Natural killer cell (primary cell): ENCODE results near the gene PVRIG. TPM values are rescaled to one million over a fixed set of nuclear protein-coding genes. Genes with fewer than 3 reads are reported as not detected.
"Not testable (repeated sequence)": the region's sequence is repeated elsewhere in the genome, so short reads cannot be mapped to it uniquely, and the experiment has no call there.

Experiments used
- ATAC-seq, 3 donors: fragments of 150-1000 bp in 2 of 3; fragments of 200-7000 bp in 1 of 3; cut with Tn5 transposase; 1 replicate in 1 of 3; 2 replicates in 2 of 3; pipeline ENCODE4 v1.10.0; 2021; ENCODE audit warnings: mild to moderate bottlenecking in 2 of 3, moderate library complexity in 2 of 3
- DNase-seq, 2 donors: peaks; one replicate each; pipeline versions ENCODE4 v3.0.0 to v3.0.0-alpha.2; 2013 to 2021; ENCODE audit warnings: mixed read lengths in 1 of 2
- H3K27ac ChIP-seq: one replicate; pipeline ENCODE4 v1.5.1; 2013; ENCODE audit warnings: mild to moderate bottlenecking, low read length
- H3K27me3 ChIP-seq: one replicate; pipeline ENCODE4 v1.6.1; 2013; ENCODE audit warnings: low read length; ENCODE audit not compliant: control insufficient read depth, insufficient read depth
- H3K36me3 ChIP-seq: one replicate; pipeline ENCODE4 v1.6.1; 2013; ENCODE audit warnings: low read length; ENCODE audit not compliant: control insufficient read depth, insufficient read depth
- H3K4me1 ChIP-seq: one replicate; pipeline ENCODE4 v1.6.1; 2013; ENCODE audit warnings: low read length; ENCODE audit not compliant: control insufficient read depth, insufficient read depth
- H3K4me3 ChIP-seq: one replicate; pipeline ENCODE4 v1.5.1; 2013; ENCODE audit warnings: low read length
- H3K9me3 ChIP-seq: one replicate; pipeline ENCODE4 v1.6.1; 2013; ENCODE audit warnings: low read length; ENCODE audit not compliant: control insufficient read depth, insufficient read depth
- H3K27ac Mint-ChIP-seq, 2 donors: one replicate each; pipeline ENCODE4 v1.8.0; 2022; ENCODE audit warnings: mild to moderate bottlenecking in 2 of 2, mixed read lengths in 2 of 2, moderate library complexity in 1 of 2
- H3K27me3 Mint-ChIP-seq, 2 donors: one replicate each; pipeline ENCODE4 v1.8.0; 2022; ENCODE audit warnings: low read depth in 2 of 2, mixed read lengths in 2 of 2
- H3K36me3 Mint-ChIP-seq: one replicate; pipeline ENCODE4 v1.8.0; 2022; ENCODE audit warnings: mixed read lengths
- H3K4me1 Mint-ChIP-seq, 2 donors: one replicate each; pipeline ENCODE4 v1.8.0; 2022; ENCODE audit warnings: mixed read lengths in 2 of 2
- H3K4me3 Mint-ChIP-seq: one replicate; pipeline ENCODE4 v1.8.0; 2022; ENCODE audit warnings: mild to moderate bottlenecking, moderate library complexity, mixed read lengths
- H3K9me3 Mint-ChIP-seq, 2 donors: one replicate each; pipeline ENCODE4 v1.8.0; 2022; ENCODE audit warnings: mixed read lengths in 2 of 2
- WGBS: methylation state at CpG from one replicate; pipeline ENCODE4 v1.1.7; 2013; ENCODE audit warnings: missing lambda C conversion rate; ENCODE audit not compliant: insufficient coverage; 5-methylcytosine and 5-hydroxymethylcytosine counted together
- intact Hi-C: fragments of 100-400 bp; cut with micrococcal nuclease; formaldehyde crosslinking; loops from one replicate; pipeline ENCODE4 v1.14.2; 2022
- total RNA-seq, 4 donors: library from RNA; stranded (reverse); fragments of 120-200 nt in 1 of 4; gene quantifications; one replicate each; pipeline versions ENCODE4 v1.2.3 to v1.2.4, GENCODE V29; 2013 to 2022

Gene PVRIG
- total RNA-seq, 3 donors from 2014 or later (not counting 1 experiment from before 2014, with no cell fraction given), result 45.6 to 84.1 (median 52.9) TPM

GRCh38 chr7:100270046-100270918, 50.5 kb downstream of the PVRIG start:
- not testable (repeated sequence) for DNase-seq, H3K27ac ChIP-seq, ATAC-seq, H3K36me3 Mint-ChIP-seq, H3K27me3 ChIP-seq, H3K27me3 Mint-ChIP-seq, H3K9me3 Mint-ChIP-seq, H3K9me3 ChIP-seq, H3K4me3 ChIP-seq, H3K36me3 ChIP-seq
- H3K4me1 ChIP-seq, result peaks cover 16% of the 10 kb centered on the region
- Mint-ChIP-seq H3K27ac (peak overlapping the region; percentile 76 to 77), H3K4me3 (peak overlapping the region; percentile 86), H3K4me1 (peaks cover 7 to 26% of the 10 kb centered on the region in 2 donors)
- intact Hi-C loops, result loop anchor here (5.0 kb wide), 1 partner anchor 137 kb away; no protein-coding TSS in a partner anchor
- WGBS, result 64% methylated on average over 15 of the region's 23 CpGs

Other genes with a start within 250 kb of the PVRIG start
- not detected for gene AZGP1, start 243.9 kb upstream of the PVRIG start, total RNA-seq
- 10 to 100 TPM; 57.6 to 62.5 (median 60.8) TPM for gene ZKSCAN1, start 204.4 kb upstream of the PVRIG start, total RNA-seq
- gene ZSCAN21, start 170.2 kb upstream of the PVRIG start, total RNA-seq, result 1 to 10 TPM; 6.2 to 8.9 (median 7.2) TPM
- 10 to 100 TPM; 37.8 to 51.6 (median 49.0) TPM for gene ZNF3, start 138.2 kb upstream of the PVRIG start, total RNA-seq
- 10 to 100 TPM; 79.0 to 94.6 (median 84.4) TPM for gene COPS6, start 131.0 kb upstream of the PVRIG start, total RNA-seq
- gene MCM7, start 118.6 kb upstream of the PVRIG start, total RNA-seq, result 100 to 1,000 TPM; 112 to 214 (median 137) TPM
- 10 to 100 TPM in 2 of 3 donors, 1 to 10 TPM in 1; 8.4 to 12.8 (median 12.7) TPM for gene AP4M1, start 118.3 kb upstream of the PVRIG start, total RNA-seq
- gene TAF6, start 100.6 kb upstream of the PVRIG start, total RNA-seq, result 10 to 100 TPM; 42.2 to 56.8 (median 47.9) TPM
- 10 to 100 TPM; 19.1 to 25.8 (median 23.9) TPM for gene CNPY4, start 100.3 kb upstream of the PVRIG start, total RNA-seq
- gene MBLAC1, start 93.0 kb upstream of the PVRIG start, total RNA-seq, result 1 to 10 TPM; 2.8 to 4.3 (median 4.1) TPM
- 100 to 1,000 TPM; 148 to 161 (median 156) TPM for gene LAMTOR4, start 71.0 kb upstream of the PVRIG start, total RNA-seq
- gene TRAPPC14, start 61.2 kb upstream of the PVRIG start, total RNA-seq, result 10 to 100 TPM; 55.1 to 59.2 (median 56.5) TPM
- under 1 TPM; 0.78 to 0.95 (median 0.78) TPM for gene GAL3ST4, start 51.3 kb upstream of the PVRIG start, total RNA-seq
- 1 to 10 TPM; 1.9 to 2.4 (median 2.3) TPM for gene GPC2, start 42.6 kb upstream of the PVRIG start, total RNA-seq
- 1 to 10 TPM; 5.0 to 5.6 (median 5.5) TPM for gene STAG3, start 42.0 kb upstream of the PVRIG start, total RNA-seq
- not detected for gene SPDYE3, start 87.8 kb downstream of the PVRIG start, total RNA-seq
- gene PILRB, start 138.2 kb downstream of the PVRIG start, total RNA-seq, result 100 to 1,000 TPM; 143 to 206 (median 157) TPM
- gene PILRA, start 153.5 kb downstream of the PVRIG start, total RNA-seq, result 10 to 100 TPM; 18.8 to 38.8 (median 29.4) TPM
- gene ZCWPW1, start 208.8 kb downstream of the PVRIG start, total RNA-seq, result 1 to 10 TPM; 5.6 to 7.8 (median 7.2) TPM
- 10 to 100 TPM; 48.1 to 54.9 (median 54.1) TPM for gene MEPCE, start 209.9 kb downstream of the PVRIG start, total RNA-seq
- gene PPP1R35, start 216.5 kb downstream of the PVRIG start, total RNA-seq, result 10 to 100 TPM; 41.0 to 45.1 (median 44.7) TPM
- 1 to 10 TPM; 2.3 to 4.1 (median 3.9) TPM for gene SPACDR, start 244.3 kb downstream of the PVRIG start, total RNA-seq